ENCODE measurements around the gene GPSM3. TPM values are rescaled to one million over a fixed set of nuclear protein-coding genes. Genes with fewer than 3 reads are reported as not detected.
A peak's percentile ranks its signal among the peaks of the same experiment; 100 is the strongest.
"Not testable (repeated sequence)": the region's sequence is repeated elsewhere in the genome, so short reads cannot be mapped to it uniquely, and the experiment has no call there.

The GPSM3 gene
- total RNA-seq, 1 donor, result 1.1 TPM

DNA sequence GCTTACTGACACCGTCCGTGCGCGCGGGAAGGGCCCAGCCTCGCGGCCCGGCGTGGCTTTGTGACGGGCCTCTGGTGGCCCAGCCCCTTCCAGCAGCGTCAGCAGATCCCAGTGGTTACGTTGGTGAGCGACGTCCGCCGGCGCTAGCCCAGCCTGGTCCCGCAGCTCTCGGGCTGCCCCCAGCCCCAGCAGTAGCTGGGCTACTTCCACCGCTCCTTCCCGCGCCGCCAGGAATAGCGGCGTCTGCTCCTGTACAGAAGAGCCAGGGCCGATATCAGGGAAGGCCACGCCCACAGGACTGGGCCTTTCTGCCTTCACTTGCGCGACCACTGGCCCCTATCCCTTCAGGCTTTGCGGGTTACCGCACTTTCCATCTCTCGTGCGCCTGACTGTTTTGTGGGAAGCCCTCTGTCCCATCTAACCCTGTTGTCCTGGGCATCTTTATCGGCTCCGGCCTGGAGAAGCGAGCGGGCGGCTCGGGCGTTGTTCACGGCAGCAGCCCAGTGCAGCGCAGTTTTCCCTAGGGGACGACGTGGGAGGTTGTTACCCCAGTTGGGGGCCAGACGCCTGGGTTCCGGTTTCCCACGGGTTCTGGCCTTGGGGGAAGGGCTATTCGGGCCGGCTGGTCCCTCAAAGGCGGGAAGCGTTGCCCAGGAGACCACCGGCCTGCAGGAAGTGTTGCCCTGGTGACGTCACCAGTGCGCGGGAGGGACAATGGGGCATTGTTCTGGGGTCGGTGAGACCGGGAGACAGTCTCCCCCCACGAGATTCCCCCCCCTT lies 3.6 kb upstream of the GPSM3 start:
- Histone ChIP-seq H4K20me1 (ENCODE audit: insufficient read depth, low read length) (no peaks in the 10 kb centered on the region), H3K27ac (ENCODE audit: low read depth, low read length) (peak overlapping the region; percentile 98), H2AFZ (ENCODE audit: low read length) (peak overlapping the region; percentile 85), H3K79me2 (ENCODE audit: insufficient read depth, low read length) (no peaks in the 10 kb centered on the region), H3K27me3 (ENCODE audit: insufficient read depth, low read length) (no peaks in the 10 kb centered on the region), H3K4me2 (ENCODE audit: insufficient read depth, low read length) (peak overlapping the region; percentile 93), H3K4me3 (ENCODE audit: insufficient read depth, low read length) (peak overlapping the region; percentile 91), H3K36me3 (ENCODE audit: insufficient read depth, low read length) (no peaks in the 10 kb centered on the region), H3K4me1 (ENCODE audit: insufficient read depth, low read length) (peaks cover 28% of the 10 kb centered on the region), H3K9me3 (ENCODE audit: low read depth, low read length) (no peaks in the 10 kb centered on the region)
- DNase-seq (ENCODE audit: insufficient read length, low spot score, missing footprints), result peak; percentile 93
- TF ChIP-seq, protein P1, sequence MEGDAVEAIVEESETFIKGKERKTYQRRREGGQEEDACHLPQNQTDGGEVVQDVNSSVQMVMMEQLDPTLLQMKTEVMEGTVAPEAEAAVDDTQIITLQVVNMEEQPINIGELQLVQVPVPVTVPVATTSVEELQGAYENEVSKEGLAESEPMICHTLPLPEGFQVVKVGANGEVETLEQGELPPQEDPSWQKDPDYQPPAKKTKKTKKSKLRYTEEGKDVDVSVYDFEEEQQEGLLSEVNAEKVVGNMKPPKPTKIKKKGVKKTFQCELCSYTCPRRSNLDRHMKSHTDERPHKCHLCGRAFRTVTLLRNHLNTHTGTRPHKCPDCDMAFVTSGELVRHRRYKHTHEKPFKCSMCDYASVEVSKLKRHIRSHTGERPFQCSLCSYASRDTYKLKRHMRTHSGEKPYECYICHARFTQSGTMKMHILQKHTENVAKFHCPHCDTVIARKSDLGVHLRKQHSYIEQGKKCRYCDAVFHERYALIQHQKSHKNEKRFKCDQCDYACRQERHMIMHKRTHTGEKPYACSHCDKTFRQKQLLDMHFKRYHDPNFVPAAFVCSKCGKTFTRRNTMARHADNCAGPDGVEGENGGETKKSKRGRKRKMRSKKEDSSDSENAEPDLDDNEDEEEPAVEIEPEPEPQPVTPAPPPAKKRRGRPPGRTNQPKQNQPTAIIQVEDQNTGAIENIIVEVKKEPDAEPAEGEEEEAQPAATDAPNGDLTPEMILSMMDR (IDR thresholded peaks at IDR 0.05; ENCODE audit: extremely low read depth, low read depth, low read length), result no peak

DNA sequence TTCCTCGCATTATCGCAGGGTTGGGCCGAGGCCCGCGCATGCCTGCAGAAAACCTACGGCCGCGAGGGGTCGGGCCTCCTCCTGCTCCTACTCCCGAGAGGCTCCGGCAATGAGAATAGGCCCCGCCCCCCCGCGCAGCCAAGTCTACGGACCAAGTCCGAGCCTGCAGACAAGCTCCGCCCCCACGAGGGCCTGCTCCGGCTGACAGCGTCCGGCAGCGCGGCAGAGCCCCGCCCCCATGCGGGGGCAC lies 3.1 kb upstream of the GPSM3 start:
- Histone ChIP-seq H3K79me2 (ENCODE audit: insufficient read depth, low read length) (no peaks in the 10 kb centered on the region), H4K20me1 (ENCODE audit: insufficient read depth, low read length) (no peaks in the 10 kb centered on the region), H3K4me3 (ENCODE audit: insufficient read depth, low read length) (peak overlapping the region; percentile 91), H2AFZ (ENCODE audit: low read length) (no peak overlapping the region), H3K9me3 (ENCODE audit: low read depth, low read length) (no peaks in the 10 kb centered on the region), H3K4me1 (ENCODE audit: insufficient read depth, low read length) (peaks cover 28% of the 10 kb centered on the region), H3K27ac (ENCODE audit: low read depth, low read length) (peak overlapping the region; percentile 98), H3K4me2 (ENCODE audit: insufficient read depth, low read length) (peak overlapping the region; percentile 99), H3K36me3 (ENCODE audit: insufficient read depth, low read length) (no peaks in the 10 kb centered on the region), H3K27me3 (ENCODE audit: insufficient read depth, low read length) (no peaks in the 10 kb centered on the region)
- TF ChIP-seq, protein P1 (IDR thresholded peaks at IDR 0.05; ENCODE audit: extremely low read depth, low read depth, low read length), result no peak
- peak; percentile 99 for DNase-seq (ENCODE audit: insufficient read length, low spot score, missing footprints)

DNA sequence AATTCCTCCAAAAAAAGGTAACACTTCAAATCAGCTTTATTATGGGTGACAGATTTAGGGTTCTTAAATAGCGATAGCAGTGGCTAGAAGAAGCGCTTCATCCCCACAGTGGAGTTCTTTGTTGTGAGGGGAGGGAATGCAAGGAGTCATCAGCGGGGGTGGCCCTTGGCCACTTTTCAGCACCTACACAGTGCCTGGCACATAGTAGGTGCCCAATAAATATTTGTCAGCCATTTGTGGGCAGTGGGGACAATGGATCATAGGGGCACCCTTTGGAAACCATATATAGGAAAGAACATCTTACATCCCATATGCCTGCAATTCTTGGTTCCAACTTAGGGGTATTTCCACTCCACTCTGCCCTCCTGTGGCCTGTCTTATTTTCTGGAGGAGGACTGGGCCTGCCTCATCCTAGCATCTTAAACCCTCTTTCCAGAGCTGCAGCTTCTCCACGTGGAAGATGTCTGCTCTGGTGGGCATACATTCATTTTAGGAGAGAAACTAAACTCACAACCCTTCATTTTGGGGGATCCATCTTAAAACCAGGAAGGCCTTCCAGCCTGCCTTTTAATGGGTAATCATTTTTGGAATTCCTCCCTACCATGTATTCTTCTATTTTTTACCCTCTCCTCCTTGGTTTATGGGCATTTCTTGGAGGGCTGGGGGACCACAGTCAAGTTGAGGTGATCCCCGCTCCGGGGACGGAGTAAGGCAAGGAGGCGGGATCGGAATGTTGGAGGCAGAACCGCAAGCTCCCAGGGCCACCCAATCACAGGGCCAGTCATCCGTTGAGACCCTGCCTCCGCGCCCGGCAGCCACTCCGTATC lies 2.6 kb upstream of the GPSM3 start:
- no peaks in the 10 kb centered on the region for H3K9me3 ChIP-seq (ENCODE audit: low read depth, low read length)
- TF ChIP-seq, protein P1 (IDR thresholded peaks at IDR 0.05; ENCODE audit: extremely low read depth, low read depth, low read length), result peak; percentile 73
- peak overlapping the region; percentile 73 for H3K4me3 ChIP-seq (ENCODE audit: insufficient read depth, low read length)
- no peaks in the 10 kb centered on the region for H3K27me3 ChIP-seq (ENCODE audit: insufficient read depth, low read length)
- no peaks in the 10 kb centered on the region for H4K20me1 ChIP-seq (ENCODE audit: insufficient read depth, low read length)
- peaks cover 2% of the 10 kb centered on the region for H3K79me2 ChIP-seq (ENCODE audit: insufficient read depth, low read length)
- peak overlapping the region; percentile 96 for H3K27ac ChIP-seq (ENCODE audit: low read depth, low read length)
- no peaks in the 10 kb centered on the region for H3K36me3 ChIP-seq (ENCODE audit: insufficient read depth, low read length)
- peaks cover 32% of the 10 kb centered on the region for H3K4me1 ChIP-seq (ENCODE audit: insufficient read depth, low read length)
- H3K4me2 ChIP-seq (ENCODE audit: insufficient read depth, low read length), result peak overlapping the region; percentile 99
- DNase-seq (ENCODE audit: insufficient read length, low spot score, missing footprints), result peak; percentile 93
- H2AFZ ChIP-seq (ENCODE audit: low read length), result peak overlapping the region; percentile 81

DNA sequence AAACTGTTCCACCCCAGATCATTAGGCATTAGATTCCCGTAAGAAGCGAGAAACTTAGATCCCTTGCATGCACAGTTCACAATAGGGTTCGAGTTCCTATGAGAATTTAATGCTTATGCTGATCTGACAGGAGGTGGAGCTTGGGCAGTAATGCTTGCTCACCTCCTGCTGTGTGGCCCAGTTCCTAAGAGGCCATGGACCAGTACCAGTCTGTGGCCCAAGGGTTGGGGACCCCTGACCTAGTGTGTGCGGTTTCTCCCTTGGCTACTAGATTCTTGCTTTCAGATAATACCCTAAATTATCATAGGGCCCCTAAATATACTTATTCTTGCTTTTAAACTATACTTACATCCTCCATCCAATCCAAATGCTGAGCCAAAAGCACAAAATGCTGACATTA lies 1.9 kb upstream of the GPSM3 start:
- TF ChIP-seq, protein P1 (IDR thresholded peaks at IDR 0.05; ENCODE audit: extremely low read depth, low read depth, low read length), result no peak
- H3K4me2 ChIP-seq (ENCODE audit: insufficient read depth, low read length), result no peak overlapping the region
- H3K27me3 ChIP-seq (ENCODE audit: insufficient read depth, low read length), result no peaks in the 10 kb centered on the region
- no peak overlapping the region for H2AFZ ChIP-seq (ENCODE audit: low read length)
- peaks cover 32% of the 10 kb centered on the region for H3K4me1 ChIP-seq (ENCODE audit: insufficient read depth, low read length)
- no peaks in the 10 kb centered on the region for H3K9me3 ChIP-seq (ENCODE audit: low read depth, low read length)
- peak overlapping the region; percentile 96 for H3K27ac ChIP-seq (ENCODE audit: low read depth, low read length)
- peak; percentile 17 for DNase-seq (ENCODE audit: insufficient read length, low spot score, missing footprints)
- no peak overlapping the region for H3K4me3 ChIP-seq (ENCODE audit: insufficient read depth, low read length)
- H4K20me1 ChIP-seq (ENCODE audit: insufficient read depth, low read length), result no peaks in the 10 kb centered on the region
- H3K36me3 ChIP-seq (ENCODE audit: insufficient read depth, low read length), result no peaks in the 10 kb centered on the region
- peaks cover 5% of the 10 kb centered on the region for H3K79me2 ChIP-seq (ENCODE audit: insufficient read depth, low read length)

DNA sequence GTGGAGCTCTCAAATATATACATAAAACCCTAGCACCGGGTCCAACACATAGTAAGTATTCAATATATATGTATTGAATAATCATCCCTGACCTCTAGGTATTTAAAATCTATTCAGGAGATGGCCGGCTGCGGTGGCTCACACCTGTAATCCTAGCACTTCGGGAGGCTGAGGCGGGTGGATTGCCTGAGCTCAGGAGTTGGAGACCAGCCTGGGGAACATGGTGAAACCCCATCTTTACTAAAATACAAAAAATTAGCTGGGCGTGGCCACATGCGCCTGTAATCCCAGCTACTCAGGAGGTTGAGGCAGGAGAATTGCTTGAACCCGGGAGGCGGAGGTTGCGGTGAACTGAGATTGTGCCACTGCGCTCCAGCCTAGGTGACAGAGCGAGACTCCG lies 653 bp upstream of the GPSM3 start:
- H3K4me3 ChIP-seq (ENCODE audit: insufficient read depth, low read length); H3K36me3 ChIP-seq (ENCODE audit: insufficient read depth, low read length); H3K9me3 ChIP-seq (ENCODE audit: low read depth, low read length); H4K20me1 ChIP-seq (ENCODE audit: insufficient read depth, low read length); H3K27ac ChIP-seq (ENCODE audit: low read depth, low read length); H3K27me3 ChIP-seq (ENCODE audit: insufficient read depth, low read length); DNase-seq (ENCODE audit: insufficient read length, low spot score, missing footprints): not testable (repeated sequence)
- peaks cover 15% of the 10 kb centered on the region for H3K79me2 ChIP-seq (ENCODE audit: insufficient read depth, low read length)
- peaks cover 32% of the 10 kb centered on the region for H3K4me1 ChIP-seq (ENCODE audit: insufficient read depth, low read length)
- H2AFZ ChIP-seq (ENCODE audit: low read length), result peak overlapping the region; percentile 81
- peak overlapping the region; percentile 61 for H3K4me2 ChIP-seq (ENCODE audit: insufficient read depth, low read length)
